DMS 273 (cell line): ENCODE measurements around the gene SNX32.
A peak's percentile ranks its signal among the peaks of the same experiment; 100 is the strongest.

ENCODE experiments used
- DNase-seq: peaks from one replicate; lab custom pipeline; 2025; ENCODE audit not compliant: unreplicated experiment; lab: John Stamatoyannopoulos, UW

The SNX32 gene

GRCh38 chr11:65833297-65834030, at the start of gene SNX32:
Gene SNX32, plus strand, starts transcription at chr11:65833963. Its CDS starts 103 bp downstream, at chr11:65834066.
- peak; percentile 89 for DNase-seq

- DNase-seq, result no peak
Measured at GRCh38 chr11:65785319-65786007, 48.3 kb upstream of the SNX32 start.

GRCh38 chr11:65786008-65786785, 47.6 kb upstream of the SNX32 start:
- peak; percentile 52 for DNase-seq

GRCh38 chr11:65786786-65787636, 46.8 kb upstream of the SNX32 start, which contains the start of gene OVOL1:
Gene OVOL1, plus strand, starts transcription at chr11:65787063. Its CDS starts 311 bp downstream, at chr11:65787374.
- DNase-seq, result no peak

DNA sequence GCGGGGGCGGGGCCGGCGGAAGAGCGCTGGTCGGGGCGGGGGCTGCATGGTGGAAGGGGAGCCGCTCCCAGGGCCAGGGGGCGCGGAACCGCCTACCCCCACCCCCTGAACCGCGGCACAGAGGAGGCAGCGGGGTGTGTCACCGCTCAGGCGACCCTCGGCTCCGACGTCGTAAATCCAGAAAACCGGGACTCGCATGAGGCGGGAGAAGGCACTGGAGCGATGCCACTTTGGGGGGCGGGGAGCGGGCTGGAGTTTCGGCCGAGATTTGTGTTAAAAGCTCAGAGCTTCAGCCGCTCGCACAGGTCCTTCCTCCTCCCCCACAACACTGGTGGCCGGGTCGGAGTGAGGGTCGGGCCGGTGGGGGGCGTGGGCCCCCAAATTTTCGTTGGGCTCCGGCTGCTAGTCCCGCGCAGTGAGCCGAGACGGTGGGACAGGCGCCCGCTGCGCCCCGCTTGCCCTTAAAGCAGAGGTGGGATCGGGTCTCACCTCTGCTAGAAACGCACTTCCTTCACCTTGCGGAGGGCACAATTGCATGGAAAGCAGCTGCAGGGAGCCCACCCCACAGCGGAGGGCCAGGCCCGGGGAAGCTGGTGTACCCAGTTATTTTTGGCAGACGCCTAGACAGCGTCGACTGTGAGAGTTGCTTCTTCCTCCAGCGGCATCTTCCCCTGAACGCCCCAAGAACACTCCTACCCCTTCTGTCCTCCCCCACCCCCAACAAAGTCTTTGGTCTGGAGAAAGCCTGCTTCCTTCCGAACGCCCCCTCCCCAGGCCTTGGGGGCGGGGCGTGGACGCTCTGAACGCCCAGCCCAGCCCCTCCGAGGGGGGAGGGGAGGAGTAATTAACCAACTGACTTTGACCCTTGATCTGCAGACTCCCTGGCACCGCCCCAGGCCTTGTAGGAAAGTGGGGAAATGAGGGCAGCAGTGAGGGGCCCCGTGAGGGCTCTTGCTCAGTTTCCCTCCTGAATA, 45.8 kb upstream of the SNX32 start:
- peak; percentile 31 for DNase-seq

- no peak for DNase-seq
Measured at GRCh38 chr11:65788821-65789220, 44.9 kb upstream of the SNX32 start.

DNA sequence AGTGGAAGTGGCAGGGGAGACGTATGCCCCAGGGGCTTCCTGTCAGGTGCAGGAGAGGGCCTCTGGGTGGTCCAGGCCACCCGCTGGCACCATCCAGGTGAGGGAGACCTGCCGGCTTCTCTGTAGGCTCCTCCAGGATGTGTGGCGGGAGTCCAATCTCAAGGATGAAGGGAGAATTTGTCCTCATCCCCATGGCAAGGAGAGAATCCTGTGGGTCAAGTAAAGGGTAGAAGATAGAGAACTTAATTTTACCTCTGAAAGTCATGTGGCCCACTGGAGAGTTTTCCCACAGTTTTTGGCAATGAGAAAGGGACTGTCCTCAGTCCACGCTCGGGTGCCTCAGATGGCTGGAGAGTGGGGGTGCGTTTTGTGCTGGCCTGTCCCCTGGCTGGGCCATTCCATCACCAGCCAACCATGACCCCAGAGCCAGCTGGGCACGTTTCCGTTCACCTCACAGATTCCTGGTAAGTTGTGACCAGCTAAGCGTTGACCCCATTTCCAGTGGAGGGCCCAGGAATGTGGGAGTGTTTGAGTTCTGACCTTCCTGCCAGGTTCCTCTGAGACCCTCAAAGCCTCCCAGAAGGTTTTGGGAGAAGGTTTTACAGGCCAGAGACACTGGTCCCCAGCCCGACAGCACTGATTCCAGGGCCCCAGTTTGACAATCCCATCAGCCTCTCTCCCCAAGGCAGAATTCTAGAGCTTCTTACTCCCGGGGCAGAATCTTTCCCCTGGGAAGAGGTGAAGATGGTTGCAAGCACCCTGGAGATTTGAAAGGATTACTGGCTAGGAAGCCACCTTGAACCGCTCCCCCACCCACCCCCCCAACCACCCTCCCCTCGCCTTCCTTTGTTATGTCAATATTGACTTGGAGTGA, 44.3 kb upstream of the SNX32 start:
- DNase-seq, result no peak

DNA sequence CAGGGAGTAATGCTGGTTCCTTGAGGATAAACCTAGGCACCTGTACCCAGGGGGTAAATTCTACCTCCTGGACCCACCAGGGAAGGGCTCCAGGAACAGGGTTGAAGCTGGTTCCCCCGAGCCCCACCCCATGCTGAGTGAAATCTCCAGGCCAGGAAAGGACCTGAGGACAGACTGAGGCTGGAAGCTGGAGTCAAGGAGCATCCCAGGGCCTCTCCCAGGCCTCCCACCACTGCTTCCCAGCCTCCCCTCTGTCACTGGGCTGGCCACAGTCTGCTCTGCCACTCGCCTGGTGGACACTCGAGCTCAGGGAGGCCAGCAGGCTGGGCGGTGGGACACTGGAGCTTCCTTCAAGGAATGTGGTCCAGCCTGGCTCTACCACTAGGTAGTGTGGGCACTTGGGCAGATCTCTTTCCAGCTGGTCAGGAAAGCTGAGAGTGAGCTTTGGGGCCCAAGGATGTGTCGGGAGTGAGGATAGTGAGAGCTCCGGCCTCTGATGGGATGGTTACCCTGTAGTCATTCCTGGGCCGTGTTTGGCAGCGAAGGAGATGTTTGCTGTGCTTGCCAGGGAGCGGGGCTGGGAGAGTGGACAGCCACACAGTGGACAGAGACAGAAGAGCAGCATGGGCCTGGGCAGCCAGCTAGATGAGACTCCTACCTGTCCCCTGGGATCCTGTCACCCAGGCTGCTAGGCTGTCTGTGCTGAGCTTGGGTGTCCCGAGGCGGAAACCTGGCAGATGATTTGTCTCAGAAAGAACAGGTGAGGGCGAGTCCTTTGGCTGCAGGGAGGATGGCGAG, 43.5 kb upstream of the SNX32 start:
- no peak for DNase-seq

DNA sequence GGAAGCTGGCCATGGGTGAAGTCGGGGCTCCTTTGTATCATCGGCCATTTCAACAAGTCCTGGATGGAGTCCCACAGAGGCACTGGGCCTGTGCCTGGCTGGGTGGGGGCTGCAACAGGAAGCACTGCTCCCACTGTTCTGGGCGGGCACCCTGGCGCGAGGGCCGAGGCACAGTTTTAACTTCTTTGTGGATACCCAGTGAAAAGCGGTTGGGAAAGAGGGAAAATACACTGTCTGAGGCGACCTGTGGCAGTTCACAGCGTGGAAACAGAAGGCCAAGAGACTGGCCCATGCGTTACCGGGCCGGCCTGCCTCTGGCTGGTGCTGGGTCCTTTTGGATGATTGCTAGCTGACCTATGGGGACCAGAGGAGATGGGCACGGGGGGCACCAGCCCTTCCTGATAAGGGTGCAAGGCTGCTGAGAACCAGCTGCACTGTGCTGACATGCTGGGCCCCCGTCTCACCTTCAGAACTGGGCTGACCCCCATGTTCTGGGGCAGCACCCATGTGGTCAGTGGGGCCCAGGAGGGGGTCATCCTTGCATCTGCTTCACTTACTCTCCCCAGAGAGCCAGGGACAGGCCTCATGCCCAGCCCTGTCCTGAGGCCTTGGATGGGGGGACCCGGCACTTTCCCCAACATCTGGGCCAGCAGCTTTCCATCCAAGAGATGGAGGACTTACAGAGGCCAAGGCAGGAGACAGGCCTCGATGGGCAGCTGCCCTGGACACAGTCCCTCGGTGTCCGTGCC, 42.7 kb upstream of the SNX32 start:
- DNase-seq, result no peak

- no peak for DNase-seq
Measured at GRCh38 chr11:65791719-65792213, 42.0 kb upstream of the SNX32 start.

GRCh38 chr11:65792456-65792855, 41.3 kb upstream of the SNX32 start:
- DNase-seq, result no peak

DNA sequence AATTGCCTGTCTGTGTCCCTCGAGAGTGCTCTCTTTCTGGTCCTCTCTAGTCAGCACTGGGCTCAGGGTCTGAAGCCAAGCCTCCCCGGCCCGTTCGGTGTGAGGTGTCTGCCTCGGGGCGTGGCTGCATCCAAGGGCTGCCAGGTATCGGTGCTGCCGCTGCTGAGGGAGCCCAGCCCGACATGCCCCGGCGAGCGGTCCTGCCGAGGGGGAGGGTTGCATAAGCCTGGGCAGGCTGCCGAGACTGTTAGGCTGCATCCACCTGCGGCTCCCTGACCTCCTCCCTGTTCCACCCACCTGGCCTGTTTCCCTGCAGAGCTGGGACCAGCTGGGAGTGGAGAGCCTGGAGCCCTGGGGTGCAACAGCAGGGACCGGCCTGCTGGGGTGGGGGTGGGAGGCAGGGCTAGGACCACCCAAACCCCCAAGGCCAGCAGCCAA, 40.6 kb upstream of the SNX32 start:
- peak; percentile 22 for DNase-seq

- DNase-seq, result no peak
Measured at GRCh38 chr11:65793625-65794400, 40.0 kb upstream of the SNX32 start.

DNA sequence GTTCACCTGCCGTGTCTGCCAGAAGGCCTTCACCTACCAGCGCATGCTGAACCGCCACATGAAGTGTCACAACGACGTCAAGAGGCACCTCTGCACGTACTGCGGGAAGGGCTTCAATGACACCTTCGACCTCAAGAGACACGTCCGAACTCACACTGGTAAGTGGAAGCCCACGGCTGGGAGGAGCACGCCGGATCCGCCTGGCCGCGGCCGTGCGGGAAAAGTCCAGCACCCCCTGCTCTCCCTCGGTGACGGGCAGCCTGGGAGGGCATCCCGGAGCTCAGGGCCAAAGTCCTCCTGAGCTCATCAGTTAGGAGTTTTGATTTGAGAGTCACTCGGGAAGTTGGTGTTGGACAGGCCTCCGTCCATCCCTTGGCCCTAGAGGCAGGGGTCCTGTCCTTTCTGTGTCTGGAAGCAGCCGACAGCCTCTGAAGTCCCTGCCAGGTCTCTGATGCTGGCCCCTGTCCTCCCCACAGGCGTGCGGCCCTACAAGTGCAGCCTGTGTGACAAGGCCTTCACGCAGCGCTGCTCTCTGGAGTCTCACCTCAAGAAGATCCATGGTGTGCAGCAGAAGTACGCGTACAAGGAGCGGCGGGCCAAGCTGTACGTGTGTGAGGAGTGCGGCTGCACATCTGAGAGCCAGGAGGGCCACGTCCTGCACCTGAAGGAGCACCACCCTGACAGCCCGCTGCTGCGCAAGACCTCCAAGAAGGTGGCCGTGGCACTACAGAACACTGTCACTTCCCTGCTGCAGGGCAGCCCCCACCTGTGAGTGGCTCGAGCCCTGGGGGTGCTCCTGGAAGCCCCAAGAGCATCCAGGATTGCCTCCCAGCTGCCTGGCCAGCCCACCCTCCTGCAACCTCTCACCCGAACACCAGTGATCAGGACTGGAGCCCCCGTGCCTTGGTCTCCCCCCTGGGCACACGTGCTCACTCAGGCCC, 38.9 kb upstream of the SNX32 start:
- no peak for DNase-seq
